Choroid plexus epithelial cell (primary cell): ENCODE results near the gene LCN2.

Experiments
- DNase-seq: peaks from one replicate; pipeline ENCODE4 v3.0.0-alpha.2; 2010; ENCODE audit warnings: low read depth
- H3K4me3 ChIP-seq: 2 replicates; pipeline ENCODE4 v1.5.1; 2011; ENCODE audit warnings: low read depth, mild to moderate bottlenecking, control low read depth, low read length, moderate library complexity
- TF ChIP-seq, protein P1 (sequence below): conservative IDR thresholded peaks from 2 replicates; pipeline ENCODE4 v1.5.1; 2011; ENCODE audit warnings: low read depth, mild to moderate bottlenecking, control low read depth, inconsistent platforms, low read length, moderate library complexity

The LCN2 gene

DNA sequence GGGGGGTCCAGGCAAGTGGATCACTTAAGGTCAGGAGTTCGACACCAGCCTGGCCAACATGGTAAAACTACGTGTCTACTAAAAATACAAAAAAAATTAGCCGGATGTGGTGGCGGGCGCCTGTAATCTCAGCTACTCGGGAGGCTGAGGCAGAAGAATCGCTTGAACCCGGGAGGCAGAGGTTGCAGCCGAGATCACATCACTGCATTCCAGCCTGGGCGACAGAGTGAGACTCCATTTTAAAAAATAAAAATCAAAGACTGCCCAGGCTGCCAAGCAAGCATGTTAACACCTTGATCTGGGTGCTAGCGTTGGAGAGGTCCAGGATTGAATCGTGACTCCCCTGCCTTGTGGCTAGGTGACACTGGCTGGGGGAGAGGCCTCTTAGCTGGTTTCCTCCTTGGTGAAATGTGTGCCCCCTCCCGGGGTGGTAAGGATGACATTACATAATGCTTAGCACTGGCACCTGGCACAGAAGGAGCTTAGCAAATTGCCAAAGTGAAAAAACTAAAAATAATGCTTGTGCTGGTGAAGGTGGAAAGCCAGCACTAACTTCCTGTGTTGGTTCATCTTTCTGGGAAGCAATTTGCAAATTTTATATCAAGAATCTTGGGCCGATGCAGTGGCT lies 44.3 kb downstream of the LCN2 start:
- H3K4me3 ChIP-seq = no peak overlapping the region
- TF ChIP-seq, protein P1, sequence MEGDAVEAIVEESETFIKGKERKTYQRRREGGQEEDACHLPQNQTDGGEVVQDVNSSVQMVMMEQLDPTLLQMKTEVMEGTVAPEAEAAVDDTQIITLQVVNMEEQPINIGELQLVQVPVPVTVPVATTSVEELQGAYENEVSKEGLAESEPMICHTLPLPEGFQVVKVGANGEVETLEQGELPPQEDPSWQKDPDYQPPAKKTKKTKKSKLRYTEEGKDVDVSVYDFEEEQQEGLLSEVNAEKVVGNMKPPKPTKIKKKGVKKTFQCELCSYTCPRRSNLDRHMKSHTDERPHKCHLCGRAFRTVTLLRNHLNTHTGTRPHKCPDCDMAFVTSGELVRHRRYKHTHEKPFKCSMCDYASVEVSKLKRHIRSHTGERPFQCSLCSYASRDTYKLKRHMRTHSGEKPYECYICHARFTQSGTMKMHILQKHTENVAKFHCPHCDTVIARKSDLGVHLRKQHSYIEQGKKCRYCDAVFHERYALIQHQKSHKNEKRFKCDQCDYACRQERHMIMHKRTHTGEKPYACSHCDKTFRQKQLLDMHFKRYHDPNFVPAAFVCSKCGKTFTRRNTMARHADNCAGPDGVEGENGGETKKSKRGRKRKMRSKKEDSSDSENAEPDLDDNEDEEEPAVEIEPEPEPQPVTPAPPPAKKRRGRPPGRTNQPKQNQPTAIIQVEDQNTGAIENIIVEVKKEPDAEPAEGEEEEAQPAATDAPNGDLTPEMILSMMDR = no peak
- DNase-seq = no peak

GRCh38 chr9:128201441-128202369 lies 52.5 kb downstream of the LCN2 start:
- peak; percentile 73 for DNase-seq
- H3K4me3 ChIP-seq = no peak overlapping the region
- TF ChIP-seq, protein P1 = no peak

- TF ChIP-seq, protein P1 = no peak
- H3K4me3 ChIP-seq = peak overlapping the region; percentile 30
- no peak for DNase-seq
Measured at GRCh38 chr9:128202648-128203023, 53.4 kb downstream of the LCN2 start.
